ENCODE results near the gene MEF2B.

MEF2B gene

DNA sequence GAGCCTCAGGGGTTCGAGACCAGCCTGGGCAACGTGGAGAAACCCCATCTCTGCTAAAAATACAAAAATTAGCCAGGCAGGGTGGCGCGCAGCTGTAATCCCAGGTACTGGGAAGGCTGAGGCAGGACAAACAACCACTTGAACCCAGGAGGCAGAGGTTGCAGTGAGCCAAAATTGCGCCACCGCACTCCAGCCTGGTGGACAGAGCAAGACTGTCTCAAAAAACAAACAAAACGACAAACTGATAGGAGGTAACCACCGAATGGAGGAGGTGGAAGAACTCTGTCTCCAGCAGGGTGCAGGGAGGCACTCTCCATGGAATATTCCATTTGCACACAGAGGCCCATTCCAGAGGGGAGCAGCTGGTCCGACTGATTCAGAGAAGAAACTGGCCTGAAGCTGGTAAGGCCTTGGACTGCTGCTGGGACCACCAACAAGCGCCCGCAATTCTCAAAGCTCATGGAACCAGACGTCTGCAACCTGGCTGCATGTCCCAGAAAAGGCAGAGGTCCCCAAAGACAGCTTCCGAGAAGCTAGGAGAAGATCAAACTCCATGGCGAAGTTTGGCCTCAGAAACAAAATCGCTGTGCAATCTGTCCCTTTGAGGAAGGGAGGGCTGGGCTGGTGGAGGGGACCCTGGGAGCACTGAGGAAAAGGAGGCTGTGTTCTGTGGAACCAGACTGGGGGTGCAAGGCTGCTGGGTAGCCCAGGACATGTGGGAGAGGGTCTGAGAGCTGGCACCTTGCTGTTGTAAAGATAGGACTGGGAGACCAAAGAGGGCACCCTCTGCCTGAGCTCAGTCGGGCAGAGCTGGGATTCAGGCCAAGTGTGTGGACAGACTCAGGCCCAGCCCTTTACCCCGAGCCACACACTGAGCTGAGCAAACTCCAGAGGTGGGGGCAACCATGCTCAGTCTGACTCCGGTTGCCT, 71.1 kb downstream of the MEF2B start:
- DNase-seq (ENCODE audit: low spot score), result no peak

DNA sequence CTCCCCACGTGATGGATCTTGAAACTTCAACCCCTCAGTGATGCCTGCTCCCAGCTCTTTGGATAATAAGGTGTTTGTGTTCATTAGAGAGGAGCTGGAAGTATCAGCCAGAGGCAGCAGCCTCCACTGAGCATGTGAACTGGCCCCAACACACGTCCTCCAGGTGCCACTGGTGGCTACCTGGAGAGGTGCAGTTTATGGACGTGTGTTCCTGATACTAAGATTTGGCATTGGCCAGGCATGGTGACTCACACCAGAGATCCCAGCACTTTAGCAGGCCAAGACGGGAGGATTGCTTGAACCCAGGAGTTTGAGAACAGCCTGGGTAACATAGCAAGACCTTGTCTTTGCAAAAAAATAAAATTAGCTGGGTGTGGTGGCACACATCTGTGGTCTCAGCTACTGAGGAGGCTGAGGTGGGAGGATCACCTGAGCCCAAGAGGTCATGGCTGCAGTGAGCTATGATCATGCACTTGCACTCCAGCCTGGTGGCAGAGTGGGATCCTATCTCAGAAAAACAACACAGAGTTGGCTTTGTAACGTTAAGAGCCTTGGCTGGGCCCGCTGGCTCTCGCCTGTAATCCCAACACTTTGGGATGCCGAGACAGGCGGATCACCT, 71.9 kb downstream of the MEF2B start:
- no peak for DNase-seq (ENCODE audit: low spot score)

DNA sequence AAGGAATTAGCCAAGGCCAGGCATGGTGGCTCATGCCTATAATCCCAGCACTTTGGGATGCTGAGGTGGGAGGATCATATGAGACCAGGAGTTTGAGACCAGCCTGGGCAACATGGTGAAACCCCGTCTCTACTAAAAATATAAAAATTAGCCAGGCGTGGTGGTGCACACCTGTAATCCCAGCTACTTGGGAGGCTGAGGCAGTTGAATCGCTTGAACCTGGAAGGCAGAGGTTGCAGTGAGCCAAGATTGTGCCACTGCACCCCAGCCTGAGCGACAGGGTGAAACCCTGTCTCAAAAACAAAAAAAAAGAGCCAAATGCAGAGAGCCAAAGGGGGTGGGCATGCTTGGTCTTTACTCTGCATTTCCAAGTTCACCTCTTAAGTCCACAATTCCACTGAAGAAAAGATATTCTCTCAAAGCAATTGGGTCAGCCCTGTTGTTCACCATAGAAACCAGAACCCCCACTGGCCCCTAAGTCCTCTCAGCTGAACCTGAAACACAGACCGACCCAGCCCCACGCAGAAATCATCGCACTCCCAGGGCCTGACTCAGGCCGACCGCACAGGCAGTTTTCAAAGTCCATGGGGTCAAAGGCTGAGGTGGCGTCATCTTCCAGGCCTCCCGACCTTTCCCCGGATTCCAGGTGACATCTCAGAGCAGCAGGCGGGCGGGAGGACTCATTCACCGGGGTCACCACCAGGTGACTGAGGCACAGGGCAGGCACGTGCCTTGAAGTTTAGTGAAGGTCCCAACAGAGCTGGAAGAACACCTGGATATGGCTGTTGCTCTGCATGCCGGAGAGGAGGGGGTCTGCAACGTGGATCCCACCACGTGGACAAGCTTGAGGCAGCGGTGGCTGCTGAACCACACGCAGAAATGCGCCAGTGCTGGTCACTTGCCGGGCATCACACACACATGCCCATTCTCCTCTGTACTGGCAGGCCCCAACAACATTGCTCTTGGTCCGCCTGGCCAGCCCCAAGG, 73.1 kb downstream of the MEF2B start:
- DNase-seq (ENCODE audit: low spot score), result no peak

DNA sequence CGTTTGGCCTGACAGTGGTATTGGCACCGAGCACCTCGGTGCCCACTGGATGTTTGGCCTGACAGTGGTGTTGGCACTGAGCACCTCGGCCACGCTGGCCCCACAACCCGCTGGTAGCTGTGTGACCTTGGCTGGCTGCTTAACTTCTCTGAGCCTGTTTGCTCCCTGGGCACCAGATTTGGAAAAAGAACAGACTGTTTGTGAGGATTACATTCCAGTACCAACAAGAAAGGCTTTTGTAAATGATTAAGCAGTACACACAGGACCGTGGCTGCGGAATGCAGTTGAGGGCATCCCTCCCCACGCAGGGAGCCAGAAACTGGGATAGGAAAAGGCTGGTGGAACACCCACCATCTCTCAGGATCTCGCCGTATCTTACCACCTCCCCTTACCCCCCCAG, 74.4 kb downstream of the MEF2B start:
- no peak for DNase-seq (ENCODE audit: low spot score)
